Esophagus mucosa (tissue), 1 donor: ENCODE results near the gene TUBB3. TPM values are rescaled to one million over a fixed set of nuclear protein-coding genes. Genes with fewer than 3 reads are reported as not detected.
"Not testable (repeated sequence)": the region's sequence is repeated elsewhere in the genome, so short reads cannot be mapped to it uniquely, and the experiment has no call there.

Source experiments
- ATAC-seq: fragments of 200-7000 bp; cut with Tn5 transposase; one replicate; pipeline ENCODE4 v1.9.1; 2020
- total RNA-seq: library from RNA; stranded (reverse); gene quantifications from one replicate; pipeline ENCODE4 v1.2.4, GENCODE V29; 2023
- donor health status: DM: yes; HTN: yes; CAD: no.

The TUBB3 gene
- total RNA-seq, 1 donor from 2014 or later: 22.0 TPM

- no peak for ATAC-seq
Measured at GRCh38 chr16:89902980-89903379, 20.2 kb upstream of the TUBB3 start.

DNA sequence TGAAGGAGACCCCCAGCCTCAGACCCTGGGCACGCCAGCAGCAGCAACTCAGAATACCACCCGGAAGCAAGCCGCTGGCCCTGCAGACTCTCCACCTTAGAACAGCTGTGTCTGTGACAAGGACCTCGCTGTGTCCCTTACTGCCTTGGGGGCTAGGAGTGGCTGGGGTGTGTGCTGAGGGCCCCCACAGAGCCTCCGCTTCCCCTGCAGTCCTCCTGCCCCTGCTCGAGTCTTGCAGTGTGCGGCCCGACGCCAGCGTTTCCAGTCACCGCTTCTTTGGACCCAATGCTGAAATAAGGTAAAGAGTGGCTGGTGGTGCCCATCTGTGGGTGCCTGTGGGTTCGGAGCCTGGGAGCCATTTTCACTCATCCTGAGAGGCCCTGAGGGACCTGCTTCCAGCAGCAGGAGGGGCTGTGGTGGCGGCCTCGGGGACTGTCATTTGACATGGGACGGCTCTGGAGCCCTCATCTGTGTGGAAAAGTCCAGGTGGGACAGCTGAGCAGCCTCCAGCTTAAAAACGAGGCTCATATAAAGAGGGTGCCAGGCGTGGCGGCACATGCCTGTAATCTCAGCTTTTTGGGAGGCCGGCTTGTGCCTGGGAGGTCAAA is 19.1 kb upstream of the TUBB3 start:
- no peak for ATAC-seq

- ATAC-seq: peak; percentile 88
Measured at GRCh38 chr16:89904606-89905510, 18.3 kb upstream of the TUBB3 start.

GRCh38 chr16:89905511-89906139 is 17.5 kb upstream of the TUBB3 start:
- peak; percentile 40 for ATAC-seq

GRCh38 chr16:89906140-89907025 is 16.8 kb upstream of the TUBB3 start:
- ATAC-seq: no peak

GRCh38 chr16:89907055-89907814 is 15.9 kb upstream of the TUBB3 start:
- ATAC-seq: no peak

GRCh38 chr16:89908236-89908635 is 14.9 kb upstream of the TUBB3 start:
- no peak for ATAC-seq

DNA sequence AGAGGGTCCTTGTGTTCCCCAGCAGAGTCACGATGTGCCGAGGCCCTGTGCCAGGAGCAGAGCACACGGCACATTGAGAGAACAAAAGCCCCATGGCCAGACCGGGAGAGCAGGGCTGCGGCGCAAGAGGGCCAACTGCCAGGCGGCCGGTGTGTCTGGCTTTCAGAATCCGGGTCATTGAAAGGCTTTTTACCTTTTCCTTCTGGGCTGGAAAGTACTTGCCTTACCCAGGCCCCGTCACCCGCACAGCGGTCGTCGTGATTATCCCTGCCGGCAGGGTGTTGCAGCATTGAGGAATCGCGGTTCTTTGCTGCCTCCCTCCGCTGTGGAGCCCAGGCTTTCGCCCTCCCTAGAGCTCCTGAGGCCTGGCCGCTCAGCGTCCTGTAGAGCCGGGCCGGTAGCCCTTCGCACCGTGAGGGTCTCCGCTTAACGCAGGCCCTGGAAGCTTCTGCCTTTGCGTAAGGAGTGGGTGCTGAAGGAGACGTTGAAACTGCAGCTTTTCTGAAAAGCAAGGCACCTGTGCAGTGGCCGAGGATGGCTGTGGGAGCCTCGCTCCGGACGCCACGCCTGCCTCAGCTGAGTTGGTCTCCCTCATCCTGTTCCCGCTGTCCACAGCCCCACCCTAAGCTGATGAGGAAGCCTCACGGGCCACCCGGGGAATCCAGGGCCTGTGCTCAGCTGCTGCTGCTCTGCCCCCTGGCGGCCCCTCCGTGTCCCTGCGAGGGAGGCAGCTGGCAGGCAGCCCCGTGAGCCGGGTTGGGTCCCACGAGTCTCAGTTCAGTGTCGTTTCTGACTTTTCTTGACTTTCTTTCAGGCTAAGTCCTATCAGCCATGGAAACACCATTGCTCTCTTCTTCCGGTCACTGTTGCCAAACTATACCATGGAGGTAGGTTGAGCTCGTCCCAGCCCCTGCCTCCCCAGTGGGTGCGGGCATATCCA is 13.1 kb upstream of the TUBB3 start:
- ATAC-seq: peak; percentile 85

GRCh38 chr16:89910717-89911354 is 12.3 kb upstream of the TUBB3 start:
- peak; percentile 2 for ATAC-seq

- no peak for ATAC-seq
Measured at GRCh38 chr16:89911375-89911774, 11.8 kb upstream of the TUBB3 start.

- ATAC-seq: no peak
Measured at GRCh38 chr16:89912143-89912542, 11.0 kb upstream of the TUBB3 start.

GRCh38 chr16:89912627-89913026 is 10.5 kb upstream of the TUBB3 start:
- ATAC-seq: no peak

GRCh38 chr16:89913408-89914387 is 9.4 kb upstream of the TUBB3 start:
- ATAC-seq: no peak

GRCh38 chr16:89914642-89915285 is 8.4 kb upstream of the TUBB3 start:
- not testable (repeated sequence) for ATAC-seq

- ATAC-seq: no peak
Measured at GRCh38 chr16:89915303-89916232, 7.6 kb upstream of the TUBB3 start.

DNA sequence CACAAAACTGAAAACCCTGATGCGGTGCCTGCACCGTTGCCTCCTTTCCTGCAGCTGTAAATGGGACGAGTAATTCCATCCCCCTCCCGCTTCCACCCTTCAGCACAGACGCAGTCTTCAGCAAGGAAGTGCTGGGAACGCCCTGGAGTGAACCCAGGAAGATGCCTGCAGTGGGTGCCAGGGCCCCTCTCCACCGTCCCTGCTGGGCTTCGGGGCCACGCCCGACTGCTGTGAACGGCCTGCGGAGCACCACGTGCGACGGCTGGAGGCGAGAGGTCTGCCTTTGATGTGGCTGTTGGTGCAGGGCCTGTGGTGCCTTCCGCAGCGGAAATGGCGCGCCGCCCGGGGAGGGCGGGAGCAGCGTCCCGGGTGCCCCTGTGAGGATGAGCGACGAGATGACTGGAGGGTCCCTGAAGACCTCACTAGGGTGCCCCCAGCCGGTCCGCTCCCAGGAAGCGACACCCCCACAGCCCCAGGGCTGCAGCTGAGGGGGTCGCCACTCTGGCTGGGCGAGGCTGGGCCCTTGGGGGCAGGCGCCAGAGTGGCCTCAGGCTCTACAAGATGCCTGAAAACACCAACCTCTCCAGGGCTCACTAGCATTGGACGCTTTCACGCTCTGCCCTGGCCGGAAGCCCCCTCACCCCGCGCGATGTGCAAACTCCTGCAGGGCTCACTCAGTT is 5.2 kb upstream of the TUBB3 start:
- peak; percentile 64 for ATAC-seq
